ENCODE measurements around the gene RNF182. TPM values are rescaled to one million over a fixed set of nuclear protein-coding genes. Genes with fewer than 3 reads are reported as not detected.
"Not testable (repeated sequence)": the region's sequence is repeated elsewhere in the genome, so short reads cannot be mapped to it uniquely, and the experiment has no call there.

RNF182 gene
- total RNA-seq, 1 donor from 2014 or later: 3.0 TPM

DNA sequence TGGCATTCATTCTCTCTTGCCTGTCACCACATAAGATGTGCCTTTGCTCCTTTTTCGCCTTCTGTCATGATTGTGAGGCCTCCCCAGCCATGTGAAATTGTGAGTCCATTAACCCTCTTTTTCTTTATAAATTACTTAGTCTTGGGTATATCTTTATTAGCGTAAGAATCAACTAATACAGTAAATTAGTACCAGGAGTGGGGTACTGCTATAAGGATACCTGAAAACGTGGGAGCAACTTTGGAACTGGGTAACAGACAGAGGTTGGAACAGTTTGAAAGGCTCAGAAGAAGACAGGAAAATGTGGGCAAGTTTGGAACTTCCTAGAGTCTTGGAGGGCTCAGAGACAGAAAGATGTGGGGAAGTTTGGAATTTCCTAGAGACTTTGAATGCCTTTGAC is 46.6 kb downstream of the RNF182 start:
- no peak overlapping the region for H3K27ac ChIP-seq
- H3K36me3 ChIP-seq: no peaks in the 10 kb centered on the region
- H3K27me3 ChIP-seq: no peaks in the 10 kb centered on the region
- no peak for DNase-seq (ENCODE audit: low spot score in 2 of 2)
- TF ChIP-seq, protein P1, sequence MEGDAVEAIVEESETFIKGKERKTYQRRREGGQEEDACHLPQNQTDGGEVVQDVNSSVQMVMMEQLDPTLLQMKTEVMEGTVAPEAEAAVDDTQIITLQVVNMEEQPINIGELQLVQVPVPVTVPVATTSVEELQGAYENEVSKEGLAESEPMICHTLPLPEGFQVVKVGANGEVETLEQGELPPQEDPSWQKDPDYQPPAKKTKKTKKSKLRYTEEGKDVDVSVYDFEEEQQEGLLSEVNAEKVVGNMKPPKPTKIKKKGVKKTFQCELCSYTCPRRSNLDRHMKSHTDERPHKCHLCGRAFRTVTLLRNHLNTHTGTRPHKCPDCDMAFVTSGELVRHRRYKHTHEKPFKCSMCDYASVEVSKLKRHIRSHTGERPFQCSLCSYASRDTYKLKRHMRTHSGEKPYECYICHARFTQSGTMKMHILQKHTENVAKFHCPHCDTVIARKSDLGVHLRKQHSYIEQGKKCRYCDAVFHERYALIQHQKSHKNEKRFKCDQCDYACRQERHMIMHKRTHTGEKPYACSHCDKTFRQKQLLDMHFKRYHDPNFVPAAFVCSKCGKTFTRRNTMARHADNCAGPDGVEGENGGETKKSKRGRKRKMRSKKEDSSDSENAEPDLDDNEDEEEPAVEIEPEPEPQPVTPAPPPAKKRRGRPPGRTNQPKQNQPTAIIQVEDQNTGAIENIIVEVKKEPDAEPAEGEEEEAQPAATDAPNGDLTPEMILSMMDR (IDR thresholded peaks at IDR 0.05): no peak
- no peak overlapping the region for H3K4me3 ChIP-seq
- intact Hi-C loops (cut with DNase I): no loop called here
- H3K9me3 ChIP-seq: no peaks in the 10 kb centered on the region
- no peaks in the 10 kb centered on the region for H3K4me1 ChIP-seq

DNA sequence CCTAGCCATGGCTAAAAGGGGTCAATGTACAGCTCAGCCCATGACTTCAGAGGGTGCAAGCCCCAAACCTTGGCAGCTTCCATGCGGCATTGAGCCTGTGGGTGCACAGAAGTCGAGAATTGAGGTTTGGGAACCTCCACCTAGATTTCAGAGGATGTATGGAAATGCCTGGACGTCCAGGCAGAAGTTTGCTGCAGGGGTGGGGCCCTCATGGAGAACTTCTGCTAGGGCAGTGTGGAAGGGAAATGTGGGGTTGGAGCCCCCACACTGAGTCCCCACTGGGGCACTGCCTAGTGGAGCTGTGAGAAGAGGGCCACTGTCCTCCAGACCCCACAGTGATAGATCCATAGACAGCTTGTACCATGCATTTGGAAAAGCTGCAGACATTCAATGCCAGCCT is 47.9 kb downstream of the RNF182 start:
- H3K27me3 ChIP-seq; H3K9me3 ChIP-seq; H3K4me3 ChIP-seq; H3K36me3 ChIP-seq; intact Hi-C loops (cut with DNase I); H3K27ac ChIP-seq; H3K4me1 ChIP-seq; DNase-seq (ENCODE audit: low spot score in 2 of 2): not testable (repeated sequence)

DNA sequence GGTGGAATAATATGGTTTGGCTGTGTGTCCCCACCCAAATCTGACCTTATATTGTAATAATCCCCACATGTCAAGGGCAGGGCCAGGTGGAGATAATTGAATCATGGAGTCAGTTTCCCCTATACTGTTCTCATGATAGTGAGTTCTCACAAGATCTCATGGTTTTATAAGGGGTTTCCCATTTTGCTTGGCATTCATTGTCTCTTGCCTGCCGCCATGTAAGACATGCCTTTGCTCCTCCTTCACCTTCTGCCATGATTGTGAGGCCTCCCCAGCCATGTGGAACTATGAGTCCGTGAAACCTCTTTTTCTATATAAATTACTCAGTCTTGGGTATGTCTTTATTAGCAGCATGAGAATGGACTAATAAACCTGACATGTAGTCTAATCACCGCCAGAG is 48.7 kb downstream of the RNF182 start:
- H3K9me3 ChIP-seq; H3K4me3 ChIP-seq; H3K27me3 ChIP-seq; H3K4me1 ChIP-seq; DNase-seq (ENCODE audit: low spot score in 2 of 2); intact Hi-C loops (cut with DNase I); H3K36me3 ChIP-seq; H3K27ac ChIP-seq: not testable (repeated sequence)

DNA sequence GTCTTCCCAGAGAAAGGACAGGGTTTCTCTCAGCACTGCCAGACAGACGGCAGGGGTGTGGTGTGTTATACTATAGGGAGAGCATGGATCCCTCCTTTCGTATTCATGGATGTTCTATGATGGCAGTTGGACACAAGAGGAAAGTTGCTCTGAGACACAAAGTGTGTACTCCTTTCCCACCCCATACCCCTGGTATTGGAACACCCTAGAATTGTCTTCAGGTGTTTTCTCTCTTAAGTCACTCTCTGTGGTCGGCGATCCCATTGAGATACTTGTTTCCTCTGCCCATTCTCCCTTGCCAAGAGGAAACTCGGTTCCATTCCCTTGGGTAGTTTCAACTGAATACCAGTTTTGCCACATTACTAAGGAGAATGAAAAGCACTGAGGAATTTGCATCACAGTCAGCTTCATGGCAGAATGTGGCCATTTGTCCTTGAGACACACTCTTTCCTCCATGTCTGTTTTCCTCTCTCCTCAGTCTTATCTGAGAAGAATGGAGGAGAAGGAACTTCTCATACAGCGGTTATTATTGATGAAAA is 53.4 kb downstream of the RNF182 start:
- Histone ChIP-seq H3K9me3 (no peaks in the 10 kb centered on the region), H3K27ac (no peak overlapping the region), H3K4me1 (no peaks in the 10 kb centered on the region), H3K36me3 (no peaks in the 10 kb centered on the region), H3K27me3 (no peaks in the 10 kb centered on the region), H3K4me3 (no peak overlapping the region)
- intact Hi-C loops (cut with DNase I): no loop called here
- TF ChIP-seq, protein P1 (IDR thresholded peaks at IDR 0.05): no peak
- no peak for DNase-seq (ENCODE audit: low spot score in 2 of 2)

DNA sequence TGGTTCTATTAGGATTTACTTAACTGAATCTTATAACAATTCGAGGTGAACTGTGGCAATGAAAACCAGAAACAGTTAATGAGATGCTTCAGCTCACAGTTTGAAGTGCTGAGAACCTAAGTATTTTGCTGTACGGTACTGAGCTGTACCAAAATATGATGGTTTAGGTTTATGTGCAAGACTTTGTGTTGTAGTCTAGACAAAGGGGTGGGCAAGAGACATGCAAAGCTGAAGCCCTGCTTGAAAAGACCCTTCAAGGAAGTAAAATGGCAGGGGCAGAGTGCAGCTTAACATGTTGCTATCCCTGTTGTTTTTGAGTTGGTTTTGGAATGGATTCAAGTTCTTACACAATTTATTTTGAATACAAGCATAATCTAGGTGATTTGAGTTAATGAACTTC is 54.0 kb downstream of the RNF182 start:
- Histone ChIP-seq H3K27ac (no peak overlapping the region), H3K9me3 (no peaks in the 10 kb centered on the region), H3K4me1 (no peaks in the 10 kb centered on the region), H3K4me3 (no peak overlapping the region), H3K27me3 (no peaks in the 10 kb centered on the region), H3K36me3 (no peaks in the 10 kb centered on the region)
- TF ChIP-seq, protein P1 (IDR thresholded peaks at IDR 0.05): no peak
- DNase-seq (ENCODE audit: low spot score in 2 of 2): no peak
- intact Hi-C loops (cut with DNase I): no loop called here

DNA sequence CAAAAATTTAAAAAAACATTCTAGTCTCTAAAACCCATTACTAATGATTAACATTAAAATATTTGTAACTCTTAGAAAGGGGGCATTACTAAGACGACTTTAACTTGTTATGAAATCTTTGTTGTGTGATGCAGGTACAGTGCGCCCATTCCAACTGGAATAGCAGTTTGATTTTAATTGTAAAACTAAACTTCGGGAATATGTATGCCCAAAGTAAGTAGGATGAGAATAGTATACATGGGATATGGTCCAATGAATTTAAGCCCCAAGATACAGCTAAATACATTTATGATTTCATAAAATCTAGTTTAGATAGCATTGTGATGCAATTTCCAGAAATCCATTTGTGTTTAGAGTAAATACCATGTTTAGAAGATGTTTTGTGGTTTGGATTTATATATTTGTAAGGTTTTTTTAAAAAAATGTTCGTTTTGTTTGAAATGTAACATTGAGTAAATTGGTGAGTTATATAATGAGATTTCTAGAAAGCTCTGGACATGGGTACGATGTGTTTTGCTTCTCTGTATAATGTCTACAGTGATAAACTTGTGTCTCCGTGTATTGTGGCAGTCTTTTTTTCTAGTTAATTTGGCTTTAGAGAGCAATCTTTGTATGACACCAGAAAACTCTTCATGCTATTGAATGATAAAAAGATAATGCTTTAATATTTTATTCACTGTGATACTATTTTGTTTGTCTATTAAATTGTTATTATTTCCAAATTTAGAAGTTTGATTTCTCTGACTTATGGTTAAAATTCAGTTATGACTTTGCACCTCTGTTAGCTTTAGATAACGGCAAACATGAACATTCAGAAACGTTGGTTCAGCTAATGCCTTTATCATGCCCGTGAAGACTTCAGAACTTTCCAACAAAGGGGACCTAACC is 54.8 kb downstream of the RNF182 start:
- Histone ChIP-seq H3K4me3 (no peak overlapping the region), H3K27me3 (no peaks in the 10 kb centered on the region), H3K27ac (no peak overlapping the region), H3K9me3 (no peaks in the 10 kb centered on the region), H3K4me1 (no peaks in the 10 kb centered on the region), H3K36me3 (no peaks in the 10 kb centered on the region)
- no peak for DNase-seq (ENCODE audit: low spot score in 2 of 2)
- intact Hi-C loops (cut with DNase I): no loop called here
- TF ChIP-seq, protein P1 (IDR thresholded peaks at IDR 0.05): no peak
